ENCODE data around the gene KREMEN2. TPM values are rescaled to one million over a fixed set of nuclear protein-coding genes. Genes with fewer than 3 reads are reported as not detected.

The KREMEN2 gene
- total and polyA plus RNA-seq, 2 of the 13 experiments (the other 11 are each of a cell fraction or from before 2014, with no cell fraction given): 0.48 to 1.2 TPM

DNA sequence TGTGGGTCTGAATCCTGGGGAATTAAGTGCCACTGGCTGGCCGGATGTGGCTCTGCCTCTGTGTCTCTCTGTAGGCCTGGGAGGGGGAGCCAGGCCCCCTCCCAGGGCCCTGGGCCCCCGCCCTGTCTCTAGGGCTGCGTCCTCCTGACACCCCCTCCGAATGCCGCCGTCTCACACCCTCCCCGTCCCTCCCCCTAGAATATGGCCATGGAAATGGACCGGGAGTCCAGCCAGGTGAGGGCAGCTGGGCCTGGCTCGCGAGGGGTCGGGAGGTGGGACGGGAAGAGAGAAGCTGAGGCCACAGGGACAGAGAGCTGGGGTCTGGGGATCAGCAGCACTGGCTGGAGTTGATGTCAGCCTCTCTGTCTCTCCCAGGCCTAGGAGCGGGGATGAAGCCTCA is 32.2 kb downstream of the KREMEN2 start (continued):
- TF ChIP-seq ZNF776 (CRISPR knock-in tag; IDR thresholded peaks at IDR 0.05) (no peak), IRF2 (CRISPR knock-in tag; IDR thresholded peaks at IDR 0.05) (no peak), THYN1 (CRISPR knock-in tag; IDR thresholded peaks at IDR 0.05; ENCODE audit: borderline replicate concordance, low read depth) (no peak), ZNF782 (CRISPR knock-in tag; IDR thresholded peaks at IDR 0.05; ENCODE audit: borderline replicate concordance) (no peak), MEIS1 (CRISPR knock-in tag; IDR thresholded peaks at IDR 0.05; ENCODE audit: borderline replicate concordance) (no peak)
- TF ChIP-seq, protein P1, sequence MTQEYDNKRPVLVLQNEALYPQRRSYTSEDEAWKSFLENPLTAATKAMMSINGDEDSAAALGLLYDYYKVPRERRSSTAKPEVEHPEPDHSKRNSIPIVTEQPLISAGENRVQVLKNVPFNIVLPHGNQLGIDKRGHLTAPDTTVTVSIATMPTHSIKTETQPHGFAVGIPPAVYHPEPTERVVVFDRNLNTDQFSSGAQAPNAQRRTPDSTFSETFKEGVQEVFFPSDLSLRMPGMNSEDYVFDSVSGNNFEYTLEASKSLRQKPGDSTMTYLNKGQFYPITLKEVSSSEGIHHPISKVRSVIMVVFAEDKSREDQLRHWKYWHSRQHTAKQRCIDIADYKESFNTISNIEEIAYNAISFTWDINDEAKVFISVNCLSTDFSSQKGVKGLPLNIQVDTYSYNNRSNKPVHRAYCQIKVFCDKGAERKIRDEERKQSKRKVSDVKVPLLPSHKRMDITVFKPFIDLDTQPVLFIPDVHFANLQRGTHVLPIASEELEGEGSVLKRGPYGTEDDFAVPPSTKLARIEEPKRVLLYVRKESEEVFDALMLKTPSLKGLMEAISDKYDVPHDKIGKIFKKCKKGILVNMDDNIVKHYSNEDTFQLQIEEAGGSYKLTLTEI (CRISPR knock-in tag; conservative IDR thresholded peaks at IDR 0.05): no peak
- TF ChIP-seq, protein P2, sequence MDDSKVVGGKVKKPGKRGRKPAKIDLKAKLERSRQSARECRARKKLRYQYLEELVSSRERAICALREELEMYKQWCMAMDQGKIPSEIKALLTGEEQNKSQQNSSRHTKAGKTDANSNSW (CRISPR knock-in tag; IDR thresholded peaks at IDR 0.05; ENCODE audit: borderline replicate concordance): no peak
- TF ChIP-seq, protein P3, sequence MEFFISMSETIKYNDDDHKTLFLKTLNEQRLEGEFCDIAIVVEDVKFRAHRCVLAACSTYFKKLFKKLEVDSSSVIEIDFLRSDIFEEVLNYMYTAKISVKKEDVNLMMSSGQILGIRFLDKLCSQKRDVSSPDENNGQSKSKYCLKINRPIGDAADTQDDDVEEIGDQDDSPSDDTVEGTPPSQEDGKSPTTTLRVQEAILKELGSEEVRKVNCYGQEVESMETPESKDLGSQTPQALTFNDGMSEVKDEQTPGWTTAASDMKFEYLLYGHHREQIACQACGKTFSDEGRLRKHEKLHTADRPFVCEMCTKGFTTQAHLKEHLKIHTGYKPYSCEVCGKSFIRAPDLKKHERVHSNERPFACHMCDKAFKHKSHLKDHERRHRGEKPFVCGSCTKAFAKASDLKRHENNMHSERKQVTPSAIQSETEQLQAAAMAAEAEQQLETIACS (CRISPR knock-in tag; IDR thresholded peaks at IDR 0.05): no peak

DNA sequence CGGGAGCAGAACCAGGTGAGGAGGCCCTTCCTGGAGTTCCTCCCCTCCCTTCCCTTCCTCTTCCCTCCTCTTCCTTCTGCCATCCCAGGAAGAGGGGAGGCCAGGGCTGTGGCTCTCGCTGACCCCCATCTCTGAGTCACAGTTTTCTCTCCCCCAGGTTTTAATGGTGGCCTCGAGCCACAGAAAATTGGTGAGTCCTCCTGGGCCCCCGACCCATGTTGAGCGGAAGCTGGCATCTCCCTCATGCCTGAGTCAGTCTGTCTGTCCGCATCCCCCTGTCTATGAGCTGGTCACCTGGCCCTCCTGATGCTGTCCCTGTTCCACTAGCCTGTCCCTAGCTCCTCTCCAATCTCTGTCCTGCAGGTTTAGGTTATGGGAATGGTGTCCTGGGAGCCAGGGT is 35.9 kb downstream of the KREMEN2 start:
- no peak overlapping the region for H2AFZ ChIP-seq (ENCODE audit: low read length)
- H3K4me2 ChIP-seq (ENCODE audit: low read depth, low read length): no peak overlapping the region
- 84% methylated on average over 6 of the region's 6 CpGs for WGBS (ENCODE audit: low lambda C conversion rate)
- no peak overlapping the region for H3K27ac ChIP-seq (ENCODE audit: extremely low read length, insufficient read depth, low read length)
- DNase-seq (ENCODE audit: low spot score) (no peak), FAIRE-seq (no peak), ATAC-seq (no peak)
- in situ Hi-C loops (cut with HindIII; ENCODE audit: extremely low pct_ligation_motif_present, low pct_unique_long_range_greater_than_20kb) (no loop called here), intact Hi-C loops (cut with micrococcal nuclease; ENCODE audit: unreplicated experiment) (no loop called here)
- TF ChIP-seq ZNF7 (CRISPR knock-in tag; IDR thresholded peaks at IDR 0.05) (no peak), AKAP8 (CRISPR knock-in tag; IDR thresholded peaks at IDR 0.05) (no peak), NFIB (CRISPR knock-in tag; IDR thresholded peaks at IDR 0.05; ENCODE audit: borderline replicate concordance) (no peak), SATB2 (CRISPR knock-in tag; IDR thresholded peaks at IDR 0.05) (no peak), ZNF550 (CRISPR knock-in tag; IDR thresholded peaks at IDR 0.05; ENCODE audit: borderline replicate concordance) (no peak), CEBPB (IDR thresholded peaks at IDR 0.05; ENCODE audit: borderline replicate concordance, low read depth, low read length) (no peak), CCAR2 (optimal IDR thresholded peaks at IDR 0.05; ENCODE audit: low read depth, low read length) (no peak), YY1 (IDR thresholded peaks at IDR 0.05; ENCODE audit: insufficient read depth, insufficient replicate concordance, low read depth, low read length) (no peak)
- TF ChIP-seq, protein P4, sequence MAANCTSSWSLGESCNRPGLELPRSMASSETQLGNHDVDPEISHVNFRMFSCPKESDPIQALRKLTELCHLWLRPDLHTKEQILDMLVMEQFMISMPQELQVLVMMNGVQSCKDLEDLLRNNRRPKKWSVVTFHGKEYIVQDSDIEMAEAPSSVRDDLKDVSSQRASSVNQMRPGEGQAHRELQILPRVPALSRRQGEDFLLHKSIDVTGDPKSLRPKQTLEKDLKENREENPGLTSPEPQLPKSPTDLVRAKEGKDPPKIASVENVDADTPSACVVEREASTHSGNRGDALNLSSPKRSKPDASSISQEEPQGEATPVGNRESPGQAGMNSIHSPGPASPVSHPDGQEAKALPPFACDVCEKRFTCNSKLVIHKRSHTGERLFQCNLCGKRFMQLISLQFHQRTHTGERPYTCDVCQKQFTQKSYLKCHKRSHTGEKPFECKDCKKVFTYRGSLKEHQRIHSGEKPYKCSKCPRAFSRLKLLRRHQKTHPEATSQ (CRISPR knock-in tag; IDR thresholded peaks at IDR 0.05; ENCODE audit: borderline replicate concordance): no peak
- TF ChIP-seq, protein P5, sequence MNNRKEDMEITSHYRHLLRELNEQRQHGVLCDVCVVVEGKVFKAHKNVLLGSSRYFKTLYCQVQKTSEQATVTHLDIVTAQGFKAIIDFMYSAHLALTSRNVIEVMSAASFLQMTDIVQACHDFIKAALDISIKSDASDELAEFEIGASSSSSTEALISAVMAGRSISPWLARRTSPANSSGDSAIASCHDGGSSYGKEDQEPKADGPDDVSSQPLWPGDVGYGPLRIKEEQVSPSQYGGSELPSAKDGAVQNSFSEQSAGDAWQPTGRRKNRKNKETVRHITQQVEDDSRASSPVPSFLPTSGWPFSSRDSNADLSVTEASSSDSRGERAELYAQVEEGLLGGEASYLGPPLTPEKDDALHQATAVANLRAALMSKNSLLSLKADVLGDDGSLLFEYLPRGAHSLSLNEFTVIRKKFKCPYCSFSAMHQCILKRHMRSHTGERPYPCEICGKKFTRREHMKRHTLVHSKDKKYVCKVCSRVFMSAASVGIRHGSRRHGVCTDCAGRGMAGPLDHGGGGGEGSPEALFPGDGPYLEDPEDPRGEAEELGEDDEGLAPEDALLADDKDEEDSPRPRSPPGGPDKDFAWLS (CRISPR knock-in tag; IDR thresholded peaks at IDR 0.05; ENCODE audit: borderline replicate concordance): no peak
- H3K79me2 ChIP-seq (ENCODE audit: insufficient read depth, low read length): no peaks in the 10 kb centered on the region
- no TSS peak for BruUV-seq (replicated peaks)
- H3K36me3 ChIP-seq (replicated peaks in 1 of 2; ENCODE audit: control insufficient read depth in 1 of 2, insufficient read depth in 2 of 2, low read length in 2 of 2): no peaks in the 10 kb centered on the region
- no peak overlapping the region for H3K4me3 ChIP-seq (replicated peaks in 1 of 3; ENCODE audit: insufficient read depth in 1 of 3, low read depth in 2 of 3, low read length in 3 of 3)
- H3K27me3 ChIP-seq (ENCODE audit: control insufficient read depth in 1 of 2, insufficient read depth in 2 of 2, low read length in 2 of 2): no peaks in the 10 kb centered on the region
- ChIA-PET CTCF (ENCODE audit: low intra/inter-chr PET ratio, low total read pairs) (no interaction called here), POLR2A (interaction anchor here (0.9 to 2.0 kb wide), 3 partner anchors 21 to 46 kb away, joined by 3 to 5 read pairs (median 4); partner anchors contain the start of genes HCFC1R1 and THOC6)
- H3K9me3 ChIP-seq (ENCODE audit: low read length): no peaks in the 10 kb centered on the region
- H3K9ac ChIP-seq (ENCODE audit: insufficient read depth, low read depth, low read length): no peak overlapping the region
- H4K20me1 ChIP-seq (ENCODE audit: insufficient read depth, low read length): no peaks in the 10 kb centered on the region
- H3K4me1 ChIP-seq (ENCODE audit: insufficient read depth, low read length): peaks cover 11% of the 10 kb centered on the region

Measured in HepG2 (cell line).